ENCODE measurements around the gene IL17RD.
"Not testable (repeated sequence)": the region's sequence is repeated elsewhere in the genome, so short reads cannot be mapped to it uniquely, and the experiment has no call there.

Gene IL17RD

DNA sequence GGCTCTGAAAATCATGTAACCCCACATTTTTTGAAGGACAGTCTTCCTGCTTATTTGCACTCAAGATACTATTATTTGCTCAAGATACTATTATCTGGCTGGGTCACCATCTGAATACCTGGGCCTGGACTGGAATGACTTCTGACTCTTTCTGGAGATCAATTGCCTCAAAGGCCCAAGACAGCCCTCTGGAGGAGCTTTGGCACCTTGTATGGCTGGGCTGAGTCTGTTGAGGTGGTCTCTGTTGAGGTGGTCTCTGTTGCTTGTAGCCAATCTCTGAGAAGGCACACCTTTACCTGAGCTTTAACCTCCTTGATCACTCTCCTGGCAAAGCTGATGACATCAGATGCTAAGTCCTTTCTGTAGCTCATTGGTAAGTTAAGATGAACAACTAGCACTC is 71.7 kb downstream of the IL17RD start:
- no peak for DNase-seq (ENCODE audit: low read depth)

DNA sequence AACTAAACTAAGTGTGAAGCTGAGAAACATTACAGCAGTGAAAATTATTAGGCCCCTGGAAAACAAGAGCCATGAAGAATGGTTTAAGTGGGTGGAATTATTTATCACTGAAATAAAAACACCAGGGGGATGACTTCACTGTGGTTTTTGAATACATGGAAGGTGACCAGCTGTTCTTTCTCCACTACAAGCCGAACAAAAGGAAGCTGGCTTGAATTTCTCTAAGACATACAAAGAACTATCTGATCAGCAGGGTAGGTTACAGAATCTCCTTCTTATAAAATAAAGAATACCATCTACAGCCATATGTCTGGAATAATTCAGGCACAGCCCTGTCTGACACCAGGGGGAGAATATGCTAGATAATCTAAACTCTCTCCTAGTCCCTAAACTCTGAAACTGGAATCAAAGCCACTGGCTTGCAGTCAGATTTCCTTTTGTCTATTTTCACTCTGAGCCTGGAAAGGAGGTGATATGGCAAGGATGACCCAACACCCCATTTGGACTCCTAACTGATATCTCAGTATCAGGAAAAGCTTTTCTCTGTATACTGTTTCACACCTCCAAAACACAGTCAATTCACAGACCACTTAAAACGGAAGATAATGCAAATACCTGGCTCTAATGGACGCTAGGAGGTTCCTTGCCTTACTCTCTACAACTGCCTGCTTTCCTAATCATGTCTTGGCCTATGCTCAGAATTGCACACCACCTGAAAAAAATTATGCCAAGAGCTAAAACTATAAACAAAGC is 73.5 kb downstream of the IL17RD start:
- DNase-seq (ENCODE audit: low read depth), result peak; percentile 45

DNA sequence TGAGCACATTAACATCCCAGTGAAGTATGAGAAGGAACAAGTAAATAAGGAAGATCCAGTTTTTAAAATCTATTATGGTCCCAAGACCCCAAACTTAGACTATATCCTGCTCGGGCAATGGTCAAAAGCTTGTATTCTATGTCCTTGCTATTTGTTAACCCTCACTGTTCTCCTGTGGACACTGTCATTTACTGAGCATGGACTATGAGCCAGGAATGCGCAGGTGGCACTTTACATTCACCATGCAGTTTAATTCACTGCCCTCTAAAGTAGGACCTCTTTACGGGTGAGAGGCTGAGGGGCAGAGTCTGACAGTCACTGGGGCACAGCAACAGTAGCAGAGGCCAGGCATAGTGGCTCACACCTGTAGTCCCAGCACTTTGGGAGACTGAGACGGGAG is 76.1 kb downstream of the IL17RD start:
- DNase-seq (ENCODE audit: low read depth), result no peak

DNA sequence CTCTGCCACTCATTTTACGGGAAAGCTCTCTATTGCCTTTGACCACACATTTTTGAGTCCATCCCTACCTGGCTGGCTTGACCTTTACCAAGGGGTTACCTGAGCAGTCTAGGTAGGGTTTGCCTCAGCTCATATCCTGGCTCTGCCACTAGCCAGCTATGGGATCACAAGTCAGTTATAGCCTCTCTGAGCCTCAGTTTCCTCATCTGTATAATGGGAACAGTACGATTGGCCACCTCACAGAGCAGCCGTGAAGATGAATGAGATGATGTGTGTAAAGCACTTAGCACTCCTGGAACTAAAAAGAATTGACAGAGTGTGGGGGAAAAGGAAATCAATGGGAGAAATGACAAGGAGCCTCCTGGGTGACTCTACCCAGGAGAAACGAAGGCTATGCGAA is 76.7 kb downstream of the IL17RD start:
- no peak for DNase-seq (ENCODE audit: low read depth)

DNA sequence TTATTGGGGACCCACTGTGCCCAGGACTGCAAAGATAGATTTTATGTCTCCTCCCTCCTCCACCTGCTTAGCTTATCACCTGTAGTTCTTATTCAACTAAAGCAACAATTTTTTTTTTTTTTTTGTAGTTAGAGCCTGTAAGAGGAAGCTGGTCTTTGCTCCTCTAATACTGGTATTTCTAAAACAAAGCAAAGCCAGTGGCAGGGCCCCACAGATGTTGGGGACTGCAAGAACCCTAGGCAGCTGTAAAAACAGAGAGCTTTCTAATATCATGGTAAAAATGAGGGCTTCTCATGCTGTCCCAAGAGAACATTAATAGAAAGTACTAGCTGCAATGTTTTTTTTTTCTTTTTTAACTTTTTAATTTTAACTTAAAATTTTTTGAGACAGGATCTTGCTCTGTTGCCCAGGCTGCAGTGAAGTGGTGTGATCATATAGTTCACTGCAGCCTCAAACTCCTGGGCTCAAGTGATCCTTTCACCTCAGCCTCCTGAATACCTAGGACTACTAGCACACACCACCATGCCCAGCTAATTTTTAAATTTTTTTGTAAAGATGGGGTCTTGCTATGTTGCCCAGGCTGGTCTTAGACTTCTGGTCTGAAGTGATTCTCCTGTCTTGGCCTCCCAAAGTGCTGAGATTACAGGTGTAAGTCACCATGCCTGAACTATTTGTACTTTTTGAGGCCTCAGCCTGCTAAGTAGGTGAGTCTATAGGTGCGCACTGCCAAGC is 77.6 kb downstream of the IL17RD start:
- no peak for DNase-seq (ENCODE audit: low read depth)

DNA sequence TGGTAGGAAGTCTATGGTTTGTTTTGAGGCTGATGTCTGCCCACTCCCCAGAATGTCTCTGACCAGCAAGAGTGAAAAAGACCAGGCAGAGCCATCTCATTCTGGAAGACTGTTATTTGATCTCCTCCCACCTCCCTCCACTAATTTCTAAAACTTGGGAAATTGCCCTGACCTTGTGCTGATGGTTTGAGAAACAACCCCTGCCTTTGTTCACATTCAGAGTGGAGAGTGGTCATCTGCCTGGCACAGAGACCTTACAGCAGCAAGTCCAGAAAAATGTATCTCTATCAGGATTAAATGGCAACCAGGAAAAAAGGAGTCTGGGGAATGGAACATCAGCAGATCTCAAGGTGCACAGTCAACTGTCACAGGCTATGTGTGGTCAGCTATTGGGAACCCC is 79.0 kb downstream of the IL17RD start:
- no peak for DNase-seq (ENCODE audit: low read depth)

DNA sequence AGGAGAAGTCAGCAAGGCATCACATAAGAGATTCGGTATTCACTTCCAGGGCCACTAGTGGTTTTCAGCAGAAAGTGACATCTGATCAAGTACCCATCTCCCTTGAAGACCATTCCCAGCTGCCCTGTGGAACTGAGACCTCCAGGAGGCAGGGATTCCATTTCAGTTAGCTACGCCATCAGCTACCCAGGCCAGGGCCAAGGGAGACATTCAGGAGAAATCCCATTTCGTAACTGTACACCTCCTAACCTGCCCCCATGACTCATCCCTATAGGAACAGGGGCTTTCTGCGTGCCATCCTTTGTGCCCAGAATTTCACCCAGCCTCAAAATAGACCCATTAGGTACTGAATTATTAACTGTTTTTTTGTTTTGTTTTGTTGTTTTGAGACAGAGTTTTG is 79.9 kb downstream of the IL17RD start:
- DNase-seq (ENCODE audit: low read depth), result no peak

DNA sequence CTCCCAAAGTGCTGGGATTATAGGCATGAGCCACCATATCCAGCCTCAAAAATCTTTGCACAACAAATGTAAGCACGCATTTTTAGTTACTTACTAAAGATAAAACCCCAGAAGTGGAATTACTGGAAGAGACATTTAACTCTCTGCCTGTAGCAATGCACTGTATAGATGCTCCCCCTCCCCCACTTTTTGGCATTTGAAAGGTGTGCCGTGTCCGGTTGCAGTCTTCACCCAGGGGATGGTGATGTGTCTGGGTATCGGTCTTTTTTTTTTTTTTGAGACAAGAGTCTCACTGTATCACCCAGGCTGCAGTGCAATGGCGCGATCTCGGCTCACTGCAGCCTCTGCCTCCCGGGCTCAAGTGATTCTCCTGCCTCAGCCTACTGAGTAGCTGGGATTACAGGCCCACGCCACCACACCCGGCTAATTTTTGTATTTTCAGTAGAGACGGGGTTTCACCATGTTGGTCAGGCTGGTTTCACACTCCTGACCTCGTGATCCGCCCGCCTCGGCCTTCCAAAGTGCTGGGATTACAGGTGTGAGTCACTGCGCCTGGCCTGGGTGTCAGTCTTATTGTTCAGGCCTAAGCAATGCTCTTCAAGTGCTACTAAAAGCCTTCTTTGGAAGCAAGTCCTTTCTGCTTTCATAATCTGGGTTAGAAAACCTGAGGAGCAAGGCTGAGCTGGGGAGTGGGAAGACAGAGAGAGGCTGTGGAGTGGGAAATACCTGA is 81.7 kb downstream of the IL17RD start:
- DNase-seq (ENCODE audit: low read depth), result not testable (repeated sequence)

DNA sequence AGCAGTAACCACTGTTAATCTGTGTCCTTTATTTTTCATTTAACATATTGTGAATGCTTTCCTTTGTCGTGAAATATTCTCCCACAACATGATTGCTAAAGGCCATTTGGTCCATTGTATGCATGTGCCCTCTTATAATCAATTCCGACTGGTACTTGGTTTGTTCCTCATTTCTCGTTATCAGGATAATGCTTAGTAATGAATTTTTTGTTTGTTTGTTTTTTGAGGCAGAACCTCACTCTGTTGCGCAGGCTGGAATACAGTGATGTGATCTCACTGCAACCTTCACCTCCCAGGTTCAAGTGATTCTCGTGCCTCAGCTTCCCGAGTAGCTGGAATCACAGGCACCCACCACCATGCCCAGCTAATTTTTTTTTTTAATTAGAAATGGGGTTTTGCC is 82.7 kb downstream of the IL17RD start:
- no peak for DNase-seq (ENCODE audit: low read depth)

DNA sequence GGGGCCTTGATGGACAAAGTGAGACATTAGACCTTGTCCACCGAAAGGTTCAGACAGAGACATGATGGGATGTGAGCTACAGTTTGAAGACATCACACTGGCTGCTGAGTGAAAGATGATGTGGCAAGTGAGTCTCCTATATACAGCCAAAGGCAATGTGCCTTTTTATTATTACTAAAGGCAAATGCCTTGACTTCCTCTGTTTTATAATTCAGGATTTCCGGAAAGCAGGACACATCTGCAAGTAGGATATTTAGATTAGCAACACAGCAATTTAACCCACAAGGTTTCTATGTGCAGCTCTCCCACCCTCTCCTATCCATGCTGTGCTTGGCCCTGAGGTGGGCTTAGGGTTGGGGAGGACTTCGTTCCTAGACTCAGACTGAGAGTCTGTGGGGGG is 84.0 kb downstream of the IL17RD start:
- DNase-seq (ENCODE audit: low read depth), result no peak

DNA sequence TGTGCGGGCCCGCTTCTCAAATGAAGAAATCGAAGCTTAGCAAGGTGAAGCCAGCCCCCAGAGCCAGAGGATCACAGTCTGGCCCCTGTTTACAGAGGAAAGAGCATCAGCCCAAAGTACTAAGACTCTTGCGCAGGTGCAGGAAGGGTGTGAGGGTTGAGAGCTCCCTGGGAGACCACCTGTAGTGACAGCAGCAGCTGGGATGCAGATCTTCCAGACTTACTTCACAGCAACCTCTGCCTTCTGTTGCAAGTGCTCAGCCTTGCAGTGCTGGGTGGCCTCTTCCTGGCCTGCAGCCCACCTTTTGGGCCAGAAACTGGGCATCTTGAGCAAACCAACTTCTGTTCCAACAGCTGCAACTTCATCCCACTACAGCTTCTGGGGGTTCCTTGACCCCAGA is 85.0 kb downstream of the IL17RD start:
- no peak for DNase-seq (ENCODE audit: low read depth)

DNA sequence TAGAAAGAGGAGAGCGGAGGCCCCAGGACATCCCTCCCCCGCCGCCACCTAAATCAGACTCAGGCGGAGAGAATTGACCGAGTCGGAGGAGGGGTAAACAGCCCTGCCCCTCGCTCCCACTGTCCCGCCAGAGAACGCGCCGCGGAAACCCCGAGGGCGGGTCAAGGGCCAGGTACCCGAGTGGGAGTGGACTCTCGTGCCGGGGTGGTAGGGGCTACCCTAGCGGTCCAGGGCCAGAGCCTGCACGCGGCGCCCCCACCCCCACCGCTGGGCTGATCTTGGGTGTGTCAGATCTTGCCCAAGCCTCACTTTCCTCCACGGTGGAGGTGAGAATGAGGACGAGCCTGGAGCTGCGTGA is 85.7 kb downstream of the IL17RD start:
- no peak for DNase-seq (ENCODE audit: low read depth)

DNA sequence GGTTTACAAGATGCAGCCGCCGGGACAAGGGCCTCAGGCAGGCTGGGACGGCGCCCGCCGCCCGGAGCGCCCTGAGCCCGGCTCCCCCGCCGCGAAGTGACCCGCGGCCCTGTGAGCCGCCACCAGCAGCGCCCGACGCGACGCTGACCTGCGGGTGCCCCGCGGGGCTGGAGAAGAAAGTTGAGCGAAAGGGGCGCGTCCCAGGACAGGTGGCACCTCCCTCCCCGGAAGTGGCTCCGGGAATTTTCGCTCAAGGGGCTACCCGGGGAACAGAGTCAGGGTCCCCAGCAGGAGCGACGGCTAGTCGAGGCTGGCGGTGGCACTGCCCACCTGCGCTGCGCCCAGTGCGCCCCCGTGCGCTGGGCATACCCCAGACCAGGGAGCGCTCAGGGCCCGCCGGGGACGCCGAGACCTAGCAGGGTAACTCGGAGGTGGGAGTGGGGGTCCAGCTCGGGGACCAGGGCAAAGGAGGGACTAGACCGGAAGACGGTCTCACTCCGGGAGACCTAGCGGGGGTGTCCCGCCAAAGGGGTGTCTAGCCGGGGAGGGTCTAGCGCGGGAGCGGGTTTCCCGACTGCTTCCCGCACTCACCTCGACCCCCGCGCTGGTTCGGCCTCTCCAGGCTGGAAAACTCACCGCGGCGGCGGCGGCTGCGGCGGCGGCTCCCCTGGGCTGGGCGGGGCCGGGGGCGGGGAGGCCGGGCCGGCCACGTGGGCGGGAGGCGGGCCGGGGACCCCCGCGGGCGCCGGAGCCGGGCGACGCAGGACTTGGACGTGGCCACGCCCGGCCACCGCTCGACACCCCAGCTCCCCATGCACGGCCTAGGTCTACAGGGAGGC is 86.3 kb downstream of the IL17RD start:
- no peak for DNase-seq (ENCODE audit: low read depth)

DNA sequence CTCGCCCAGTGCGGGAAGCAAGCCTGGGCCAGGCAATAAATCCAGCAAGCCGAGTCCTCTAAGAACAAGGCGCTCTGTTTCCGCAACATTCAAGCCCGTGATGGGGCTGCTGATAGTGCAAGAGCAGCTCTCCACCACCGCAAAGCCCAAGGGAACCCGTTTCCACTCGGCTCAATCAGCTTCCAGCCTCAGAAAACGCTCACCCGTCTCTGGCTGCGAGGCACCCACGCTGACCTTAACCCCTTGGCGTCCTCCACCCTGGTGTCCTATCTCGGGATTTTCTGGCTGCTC is 86.9 kb downstream of the IL17RD start:
- DNase-seq (ENCODE audit: low read depth), result no peak

DNA sequence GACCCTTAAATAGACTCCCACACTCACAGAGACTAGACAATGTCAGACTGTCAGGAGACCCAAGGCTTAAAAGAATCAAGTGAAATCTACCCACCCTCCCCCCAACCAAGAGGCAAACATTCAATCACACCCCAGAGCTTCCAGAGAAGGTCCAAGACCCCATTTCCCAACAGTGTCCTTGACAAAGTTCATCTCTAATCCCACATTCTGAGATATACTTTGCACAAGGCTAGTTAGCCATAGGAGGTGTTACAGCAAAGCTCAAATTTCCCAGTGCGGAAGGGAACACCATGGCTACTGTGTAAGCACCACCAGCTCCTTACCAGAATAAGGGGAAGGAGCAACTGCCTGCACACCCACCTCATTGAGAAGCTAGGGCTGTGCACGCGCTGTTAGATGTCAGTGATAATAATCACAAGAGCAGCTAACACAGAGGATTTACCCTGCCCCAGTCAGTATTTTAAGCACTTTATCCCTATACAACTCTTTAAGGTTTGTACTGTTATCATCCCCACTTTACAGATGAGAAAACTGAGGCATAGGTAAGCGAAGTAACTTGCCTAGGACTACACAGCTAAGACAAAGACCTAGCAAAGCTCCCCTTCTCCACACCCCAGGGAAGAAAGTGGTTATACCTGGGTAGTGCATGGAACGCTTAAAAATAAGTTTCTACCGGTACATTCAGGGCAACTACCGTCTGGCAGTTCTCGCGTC is 87.4 kb downstream of the IL17RD start:
- no peak for DNase-seq (ENCODE audit: low read depth)

DNA sequence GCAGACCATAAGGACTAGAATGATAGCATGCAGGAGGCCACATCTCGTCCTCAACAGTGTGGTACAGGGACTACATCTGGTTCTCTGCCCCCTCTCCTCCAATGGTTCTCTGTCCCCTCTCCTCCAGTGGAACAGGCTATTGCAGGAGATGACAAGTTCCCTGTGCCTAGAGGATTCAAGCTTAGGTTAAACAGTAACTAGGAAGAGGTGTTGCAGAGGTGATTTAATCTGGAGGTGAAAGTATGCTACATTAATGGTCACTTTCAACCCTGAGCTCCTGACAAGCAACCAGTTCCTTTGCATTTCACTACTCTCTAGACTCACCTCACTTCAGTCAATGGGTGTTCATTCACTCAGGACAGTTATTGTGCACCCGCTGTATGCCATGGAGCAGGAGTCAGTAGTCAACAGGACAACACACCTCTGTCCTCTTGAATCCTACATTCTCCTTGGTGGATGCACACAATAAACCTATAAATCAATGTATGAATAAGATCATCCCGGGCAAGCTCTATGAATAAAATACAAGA is 88.7 kb downstream of the IL17RD start:
- DNase-seq (ENCODE audit: low read depth), result no peak

DNA sequence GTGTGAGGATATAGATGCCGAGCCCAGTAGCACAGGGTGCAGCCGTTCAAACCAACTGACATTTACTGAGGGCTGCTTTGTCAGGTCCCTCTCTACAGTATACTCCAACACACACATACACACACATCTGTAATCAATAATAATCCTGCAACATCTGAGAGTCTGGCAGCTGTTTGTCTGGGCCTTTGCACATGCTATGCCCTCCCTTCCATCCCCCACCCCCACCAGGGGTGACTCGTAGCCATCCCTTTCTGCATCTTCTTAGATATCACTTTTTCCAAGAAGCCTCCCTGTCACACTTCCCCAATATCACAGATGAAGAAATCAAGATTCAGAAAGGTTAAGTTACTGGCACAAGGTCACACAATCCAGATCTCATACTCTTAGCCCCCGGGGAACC is 91.0 kb downstream of the IL17RD start:
- DNase-seq (ENCODE audit: low read depth), result no peak

DNA sequence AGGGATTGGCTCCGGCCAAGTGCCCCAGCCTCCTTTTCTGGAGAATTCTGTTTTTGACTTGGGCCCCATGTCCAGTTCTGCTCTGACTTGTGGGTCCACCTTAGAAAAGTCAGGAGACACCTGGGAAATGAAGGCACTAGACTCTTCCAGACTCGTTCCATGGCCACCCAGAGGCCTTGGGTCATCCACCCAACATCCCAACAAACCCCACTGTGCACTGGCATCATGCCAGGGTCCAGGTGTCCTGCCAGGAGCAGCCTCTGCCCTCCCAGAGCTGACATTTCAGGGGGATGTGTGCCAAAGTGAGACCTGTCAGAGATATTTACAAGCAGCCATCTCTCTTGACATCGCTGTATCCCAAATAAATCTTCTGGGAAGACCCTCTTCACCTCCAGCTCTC is 91.5 kb downstream of the IL17RD start:
- no peak for DNase-seq (ENCODE audit: low read depth)

DNA sequence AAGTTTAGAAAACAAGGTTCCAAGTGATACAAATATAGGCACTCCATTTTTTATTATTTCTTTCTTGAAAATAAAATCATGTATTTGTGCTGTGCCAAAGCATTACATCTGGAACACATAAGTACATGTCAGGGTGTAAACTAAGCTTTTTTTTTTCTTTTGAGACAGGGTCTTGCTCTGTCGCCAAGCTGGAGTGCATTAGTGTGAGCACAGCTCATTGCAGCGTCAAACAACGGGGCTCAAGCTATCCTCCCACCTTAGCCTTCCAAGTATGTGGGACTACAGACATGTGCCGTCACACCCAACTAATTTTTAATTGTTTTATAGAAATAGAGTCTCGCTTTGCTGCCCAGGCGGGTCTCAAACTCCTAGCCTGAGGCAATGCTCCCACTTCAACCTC is 95.7 kb downstream of the IL17RD start:
- no peak for DNase-seq (ENCODE audit: low read depth)

DNA sequence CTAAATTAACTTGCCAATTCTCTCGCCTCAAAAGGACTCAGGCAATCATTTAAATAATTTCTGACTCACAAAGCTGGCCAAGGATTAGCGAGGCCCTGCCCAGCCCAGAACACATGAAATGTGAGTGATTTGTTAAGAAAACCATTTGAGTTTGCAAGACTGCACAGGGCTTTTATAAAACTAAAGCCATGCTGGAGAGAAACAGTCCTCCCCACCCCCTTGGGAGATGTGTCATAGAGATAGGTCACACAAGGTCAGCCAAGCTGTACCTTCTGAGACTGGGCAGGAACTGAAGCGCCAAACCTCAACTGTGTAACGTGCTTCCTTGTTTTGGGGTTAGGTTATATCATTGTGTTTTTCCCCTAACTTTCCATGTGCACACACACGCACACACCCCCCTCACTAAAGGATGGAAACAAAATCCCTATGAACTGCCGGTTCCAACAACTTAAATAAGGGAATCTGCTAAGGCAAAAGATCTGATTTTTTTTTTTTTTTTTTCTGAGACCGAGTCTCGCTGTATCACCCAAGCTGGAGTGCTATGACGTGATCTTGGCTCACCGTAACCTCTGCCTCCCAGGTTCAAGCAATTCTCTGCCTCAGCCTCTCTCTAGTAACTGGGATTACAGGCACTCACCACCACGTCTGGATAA is 96.6 kb downstream of the IL17RD start:
- peak; percentile 41 for DNase-seq (ENCODE audit: low read depth)

DNA sequence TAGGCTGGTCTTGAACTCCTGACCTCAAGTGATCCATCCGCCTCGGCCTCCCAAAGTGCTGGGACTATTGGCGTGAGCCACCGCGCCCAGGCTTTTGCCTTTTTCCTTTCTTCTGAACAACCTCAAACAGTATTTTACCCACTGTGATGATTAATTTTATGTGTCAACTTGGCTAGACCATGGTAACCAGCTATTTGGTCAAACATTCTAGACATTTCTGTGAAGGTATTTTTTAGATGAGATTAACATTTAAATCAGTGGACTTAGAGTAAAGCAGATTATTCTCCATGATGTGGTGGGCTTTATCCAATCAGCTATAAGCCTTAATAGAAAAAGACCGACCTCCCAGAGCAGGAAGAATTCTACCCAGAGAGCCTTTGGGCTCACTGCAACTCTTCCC is 98.7 kb downstream of the IL17RD start:
- DNase-seq (ENCODE audit: low read depth), result no peak

Data from non-pigmented ciliary epithelial cell (primary cell).